Liver (tissue), 3 donors: ENCODE data around the gene C1R.

ENCODE experiments used
- GABPA ChIP-seq, 2 donors: IDR thresholded peaks in 1 of 2; conservative IDR thresholded peaks in 1 of 2; 2 replicates each; pipeline ENCODE4 v1.6.1; 2016; ENCODE audit warnings: antibody characterized with exemption in 2 of 2, mild to moderate bottlenecking in 1 of 2, moderate library complexity in 1 of 2
- RAD21 ChIP-seq, 2 donors: IDR thresholded peaks; 2 replicates each; pipeline ENCODE4 v1.6.1; 2016; ENCODE audit warnings: antibody characterized with exemption in 2 of 2, mild to moderate bottlenecking in 2 of 2
- SP1 ChIP-seq: IDR thresholded peaks from 2 replicates; pipeline ENCODE4 v1.6.1; 2018; ENCODE audit warnings: antibody characterized with exemption, mild to moderate bottlenecking
- TF ChIP-seq, protein P1 (sequence below): IDR thresholded peaks from 2 replicates; pipeline ENCODE4 v1.6.1; 2016; ENCODE audit warnings: antibody characterized with exemption
- TF ChIP-seq, protein P2 (sequence below): fragments of 150-350 bp; IDR thresholded peaks from 2 replicates; pipeline ENCODE4 v1.5.1; 2017; ENCODE audit warnings: improper control_type of control experiment, low read depth, low read length; ENCODE audit not compliant: missing input control
- TF ChIP-seq, protein P3 (sequence below): IDR thresholded peaks from 2 replicates; pipeline ENCODE4 v1.6.1; 2016; ENCODE audit warnings: antibody characterized with exemption, mild to moderate bottlenecking
- donor health status: healthy.
- donor health status: healthy.

DNA sequence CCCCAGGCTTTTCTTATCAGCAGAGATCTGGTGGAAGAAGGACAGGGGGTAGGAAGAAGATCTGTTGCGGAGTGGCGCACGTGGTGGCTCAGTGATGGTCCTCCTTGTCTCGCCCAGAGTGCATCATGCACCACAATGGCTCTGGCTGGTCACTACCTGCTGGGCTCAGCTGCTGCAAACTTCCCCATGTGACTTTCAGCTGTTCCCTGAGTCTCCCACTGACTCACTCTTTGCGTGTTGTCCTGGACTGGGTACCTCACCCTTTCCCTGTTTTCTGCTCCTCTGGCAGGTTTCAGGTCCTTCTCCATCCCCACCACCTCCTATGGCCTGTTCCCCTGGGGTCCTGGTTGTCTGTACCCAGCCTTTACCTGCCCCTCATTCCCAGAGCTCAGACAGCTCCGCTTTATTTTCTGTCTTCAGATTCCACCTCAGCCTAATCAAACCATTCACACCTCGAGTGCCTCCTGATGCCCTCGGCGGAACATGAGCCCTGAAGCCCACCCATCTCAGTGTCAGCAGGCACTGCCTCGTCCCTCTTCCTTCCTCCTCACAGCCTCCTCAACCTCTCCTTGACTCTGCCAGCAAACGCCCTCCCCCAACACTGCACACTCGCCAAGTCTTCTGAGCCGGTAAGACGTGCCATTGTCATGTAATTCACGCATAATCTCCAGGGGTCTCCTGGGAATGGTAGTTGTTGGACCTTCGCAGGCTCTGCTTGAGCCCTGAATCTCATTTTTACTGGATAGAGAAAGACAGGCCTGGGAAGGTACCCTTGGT lies 1.8 kb downstream of the C1R start:
- TF ChIP-seq, protein P1, sequence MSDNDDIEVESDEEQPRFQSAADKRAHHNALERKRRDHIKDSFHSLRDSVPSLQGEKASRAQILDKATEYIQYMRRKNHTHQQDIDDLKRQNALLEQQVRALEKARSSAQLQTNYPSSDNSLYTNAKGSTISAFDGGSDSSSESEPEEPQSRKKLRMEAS, result no peak
- TF ChIP-seq RAD21 (IDR thresholded peaks at IDR 0.05) (no peak), SP1 (no peak), GABPA (IDR thresholded peaks at IDR 0.05 in 1 of 2, conservative IDR thresholded peaks at IDR 0.05 in 1 of 2) (no peak)
- TF ChIP-seq, protein P2, sequence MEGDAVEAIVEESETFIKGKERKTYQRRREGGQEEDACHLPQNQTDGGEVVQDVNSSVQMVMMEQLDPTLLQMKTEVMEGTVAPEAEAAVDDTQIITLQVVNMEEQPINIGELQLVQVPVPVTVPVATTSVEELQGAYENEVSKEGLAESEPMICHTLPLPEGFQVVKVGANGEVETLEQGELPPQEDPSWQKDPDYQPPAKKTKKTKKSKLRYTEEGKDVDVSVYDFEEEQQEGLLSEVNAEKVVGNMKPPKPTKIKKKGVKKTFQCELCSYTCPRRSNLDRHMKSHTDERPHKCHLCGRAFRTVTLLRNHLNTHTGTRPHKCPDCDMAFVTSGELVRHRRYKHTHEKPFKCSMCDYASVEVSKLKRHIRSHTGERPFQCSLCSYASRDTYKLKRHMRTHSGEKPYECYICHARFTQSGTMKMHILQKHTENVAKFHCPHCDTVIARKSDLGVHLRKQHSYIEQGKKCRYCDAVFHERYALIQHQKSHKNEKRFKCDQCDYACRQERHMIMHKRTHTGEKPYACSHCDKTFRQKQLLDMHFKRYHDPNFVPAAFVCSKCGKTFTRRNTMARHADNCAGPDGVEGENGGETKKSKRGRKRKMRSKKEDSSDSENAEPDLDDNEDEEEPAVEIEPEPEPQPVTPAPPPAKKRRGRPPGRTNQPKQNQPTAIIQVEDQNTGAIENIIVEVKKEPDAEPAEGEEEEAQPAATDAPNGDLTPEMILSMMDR, result no peak
- TF ChIP-seq, protein P3, sequence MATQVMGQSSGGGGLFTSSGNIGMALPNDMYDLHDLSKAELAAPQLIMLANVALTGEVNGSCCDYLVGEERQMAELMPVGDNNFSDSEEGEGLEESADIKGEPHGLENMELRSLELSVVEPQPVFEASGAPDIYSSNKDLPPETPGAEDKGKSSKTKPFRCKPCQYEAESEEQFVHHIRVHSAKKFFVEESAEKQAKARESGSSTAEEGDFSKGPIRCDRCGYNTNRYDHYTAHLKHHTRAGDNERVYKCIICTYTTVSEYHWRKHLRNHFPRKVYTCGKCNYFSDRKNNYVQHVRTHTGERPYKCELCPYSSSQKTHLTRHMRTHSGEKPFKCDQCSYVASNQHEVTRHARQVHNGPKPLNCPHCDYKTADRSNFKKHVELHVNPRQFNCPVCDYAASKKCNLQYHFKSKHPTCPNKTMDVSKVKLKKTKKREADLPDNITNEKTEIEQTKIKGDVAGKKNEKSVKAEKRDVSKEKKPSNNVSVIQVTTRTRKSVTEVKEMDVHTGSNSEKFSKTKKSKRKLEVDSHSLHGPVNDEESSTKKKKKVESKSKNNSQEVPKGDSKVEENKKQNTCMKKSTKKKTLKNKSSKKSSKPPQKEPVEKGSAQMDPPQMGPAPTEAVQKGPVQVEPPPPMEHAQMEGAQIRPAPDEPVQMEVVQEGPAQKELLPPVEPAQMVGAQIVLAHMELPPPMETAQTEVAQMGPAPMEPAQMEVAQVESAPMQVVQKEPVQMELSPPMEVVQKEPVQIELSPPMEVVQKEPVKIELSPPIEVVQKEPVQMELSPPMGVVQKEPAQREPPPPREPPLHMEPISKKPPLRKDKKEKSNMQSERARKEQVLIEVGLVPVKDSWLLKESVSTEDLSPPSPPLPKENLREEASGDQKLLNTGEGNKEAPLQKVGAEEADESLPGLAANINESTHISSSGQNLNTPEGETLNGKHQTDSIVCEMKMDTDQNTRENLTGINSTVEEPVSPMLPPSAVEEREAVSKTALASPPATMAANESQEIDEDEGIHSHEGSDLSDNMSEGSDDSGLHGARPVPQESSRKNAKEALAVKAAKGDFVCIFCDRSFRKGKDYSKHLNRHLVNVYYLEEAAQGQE, result no peak
